Hepatic stellate cell (primary cell): ENCODE results near the gene ADGRD1.

ENCODE experiments used
- DNase-seq: peaks from one replicate; pipeline ENCODE4 v3.0.0; 2011; ENCODE audit warnings: low spot score

ADGRD1 gene

DNA sequence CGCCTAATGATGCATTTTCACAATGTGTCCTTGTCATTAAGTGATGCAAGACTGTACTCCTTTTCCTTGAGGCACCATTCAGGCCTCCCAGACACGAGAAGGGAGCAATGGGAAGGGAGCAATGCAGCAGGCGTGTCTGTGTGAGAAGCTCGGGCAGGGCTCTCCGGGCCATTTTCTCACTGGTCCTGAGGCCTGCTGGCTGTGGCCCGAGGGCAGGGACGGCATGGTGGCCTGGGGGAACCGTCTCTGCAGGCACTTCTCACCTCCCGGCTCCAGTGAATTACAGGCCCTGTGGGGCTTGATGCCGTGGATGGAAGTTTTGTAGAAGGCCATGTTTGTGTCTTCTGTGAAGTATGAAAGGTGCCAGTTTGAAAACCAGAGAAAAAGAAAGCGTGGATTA, 71.0 kb downstream of the ADGRD1 start:
- DNase-seq = no peak

DNA sequence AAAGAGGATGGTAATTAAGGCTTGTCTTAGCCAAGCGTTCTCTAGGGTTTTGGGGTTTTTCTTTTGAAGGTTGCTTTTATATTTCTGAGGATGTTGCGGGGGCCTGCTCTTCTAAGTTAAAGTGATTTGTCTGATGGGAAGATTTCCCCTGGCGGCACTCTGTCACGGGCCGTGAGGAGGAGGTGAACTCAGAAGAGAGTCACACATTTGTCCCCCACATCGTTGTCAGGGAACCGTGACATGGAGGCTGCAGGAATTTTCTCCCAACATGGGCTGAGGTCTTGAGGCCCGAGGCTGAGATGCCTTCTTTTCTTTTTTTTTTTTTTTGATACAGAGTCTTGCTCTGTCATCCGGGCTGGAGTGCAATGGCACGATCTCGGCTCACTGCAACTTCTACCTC, 71.5 kb downstream of the ADGRD1 start:
- DNase-seq = no peak

DNA sequence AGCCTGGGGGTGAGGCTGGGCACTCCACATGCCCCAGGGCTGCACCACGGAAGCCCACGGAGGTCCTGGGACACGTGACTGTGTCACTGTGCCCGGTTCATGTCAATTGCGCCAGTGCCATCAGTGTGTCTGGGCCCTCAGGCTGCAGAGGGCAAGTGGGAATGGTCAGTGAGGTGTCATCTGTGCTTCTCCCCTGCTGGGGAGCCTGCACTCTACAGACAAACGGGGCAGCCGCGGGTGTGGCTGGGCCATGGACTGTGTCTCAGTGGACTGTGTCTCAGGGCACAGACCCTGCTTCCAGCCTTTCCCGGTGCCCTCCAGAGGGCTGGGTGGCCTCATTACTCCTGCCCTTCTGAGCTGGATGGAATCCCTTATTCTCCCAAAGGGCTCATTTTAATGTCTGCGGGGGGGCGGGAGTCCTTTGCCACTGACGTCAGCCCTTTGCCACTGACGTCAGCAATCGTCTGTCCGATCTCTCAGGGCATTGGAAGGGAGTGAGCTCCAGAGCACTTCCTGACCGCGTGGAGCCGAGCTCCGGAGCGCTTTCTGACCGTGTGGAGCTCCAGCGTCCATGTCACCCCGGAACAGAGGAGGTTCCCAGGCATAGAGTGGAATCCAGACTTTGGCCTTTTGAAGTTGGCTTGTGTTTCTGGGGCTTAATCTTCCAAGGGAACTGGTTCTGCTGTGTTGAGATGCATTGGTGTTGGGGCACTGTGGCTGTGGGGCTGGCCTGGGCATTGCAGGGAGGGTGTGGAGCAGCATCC, 72.4 kb downstream of the ADGRD1 start:
- no peak for DNase-seq

DNA sequence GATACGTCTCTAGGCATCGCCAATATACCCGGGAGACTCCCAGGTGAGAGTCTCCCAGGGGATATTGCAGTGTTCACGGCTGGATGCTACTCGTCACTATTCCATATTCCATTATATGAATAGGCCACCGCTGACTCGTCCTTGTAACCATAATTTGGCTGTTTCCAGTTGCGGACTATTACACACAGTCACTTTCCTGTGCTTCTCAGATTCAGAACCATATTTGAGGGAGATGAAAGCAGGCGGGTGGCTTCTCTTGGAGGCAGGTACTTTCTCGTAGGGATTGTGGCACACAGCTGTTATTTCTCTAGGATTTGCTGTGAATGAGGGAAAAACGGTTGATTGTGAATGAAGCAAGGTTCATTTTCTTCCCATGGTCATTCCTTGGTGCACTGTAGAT, 73.0 kb downstream of the ADGRD1 start:
- DNase-seq = no peak

DNA sequence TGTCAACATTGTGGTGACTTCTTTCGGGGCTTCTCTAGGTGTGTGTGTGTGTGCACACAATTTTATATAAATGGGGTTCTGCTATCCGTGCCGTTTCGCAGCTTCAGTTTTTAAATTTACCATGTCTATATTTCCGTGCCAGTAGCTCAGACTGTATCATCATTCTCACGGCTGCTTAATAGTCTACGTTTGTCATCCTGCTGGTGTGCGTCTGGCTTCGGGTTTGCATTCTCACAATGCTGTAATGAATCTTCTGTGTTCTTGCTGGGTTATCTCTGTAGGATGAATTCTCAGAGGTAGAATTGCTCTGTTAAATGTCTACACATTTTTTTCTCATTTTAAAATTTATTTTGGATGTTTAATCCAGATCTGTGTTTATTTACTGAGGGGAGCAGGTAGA, 73.6 kb downstream of the ADGRD1 start:
- DNase-seq = no peak

DNA sequence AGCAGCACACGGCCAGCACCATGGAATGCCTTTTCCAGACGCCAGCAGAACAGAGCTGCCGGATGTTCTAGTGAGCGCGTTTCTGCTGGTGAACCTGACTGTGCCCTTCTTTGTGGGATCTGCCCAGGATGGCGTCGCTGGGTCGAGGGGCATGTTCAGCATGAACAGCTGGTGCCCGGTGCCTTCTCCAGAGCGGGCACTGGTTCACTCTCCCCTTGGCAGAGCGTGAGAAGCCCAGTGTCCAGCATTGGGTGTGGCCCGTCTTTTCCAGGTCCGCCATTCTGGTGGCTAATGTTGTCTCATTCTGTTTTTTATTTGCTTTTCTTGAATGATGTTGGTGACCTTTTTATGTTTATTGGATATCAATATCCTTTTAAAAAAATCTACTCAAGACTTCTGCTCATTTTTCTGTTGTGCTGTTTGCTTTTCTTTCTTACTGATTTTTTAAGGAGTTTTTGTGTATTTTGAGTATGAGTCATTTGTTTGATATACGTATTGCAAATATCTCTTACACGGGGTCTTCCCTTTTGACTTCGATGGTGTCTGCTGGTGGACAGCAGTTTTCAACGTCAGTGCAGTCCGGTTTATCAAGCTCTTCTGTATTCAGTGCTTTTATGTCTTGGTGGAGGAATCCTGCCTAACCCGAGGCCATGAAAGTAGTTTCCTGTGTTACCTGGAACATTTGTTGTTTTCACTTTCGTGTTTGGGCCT, 74.3 kb downstream of the ADGRD1 start:
- DNase-seq = no peak

DNA sequence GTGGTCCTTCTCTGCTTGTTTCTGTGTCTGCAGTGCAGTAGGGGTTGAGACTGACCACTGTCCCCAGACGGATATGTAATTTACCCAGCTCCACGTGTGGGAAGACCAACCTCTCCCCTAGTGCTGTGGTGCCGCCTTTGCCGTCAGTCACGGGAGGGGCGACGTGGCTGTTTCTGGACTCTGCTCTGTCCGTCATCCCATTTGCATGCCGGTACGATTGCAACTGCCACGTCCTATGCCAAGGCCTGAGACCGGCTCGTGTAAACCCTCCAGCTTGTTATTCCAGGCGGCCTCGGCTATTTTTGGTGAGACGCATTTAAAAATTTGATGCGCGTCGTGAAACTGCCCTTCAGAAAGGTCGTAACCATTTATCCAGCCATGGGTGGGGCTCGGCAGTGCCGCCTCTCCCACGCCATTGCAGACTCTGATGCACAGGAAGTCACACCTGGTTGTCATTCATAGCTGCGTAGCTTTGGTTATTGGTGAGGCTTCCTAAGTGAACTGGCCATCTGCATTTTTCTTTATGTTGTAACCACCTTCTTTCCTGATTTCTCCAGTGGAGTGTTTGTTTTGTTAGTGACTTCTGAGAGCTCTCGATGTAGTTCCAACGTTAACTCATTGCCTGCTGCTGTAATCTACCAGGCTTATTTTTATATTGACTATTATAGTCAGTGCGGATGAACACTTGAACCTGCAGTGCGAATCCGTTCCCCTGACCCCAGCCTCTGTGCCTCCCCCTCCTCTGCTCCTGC, 75.1 kb downstream of the ADGRD1 start:
- DNase-seq = no peak

DNA sequence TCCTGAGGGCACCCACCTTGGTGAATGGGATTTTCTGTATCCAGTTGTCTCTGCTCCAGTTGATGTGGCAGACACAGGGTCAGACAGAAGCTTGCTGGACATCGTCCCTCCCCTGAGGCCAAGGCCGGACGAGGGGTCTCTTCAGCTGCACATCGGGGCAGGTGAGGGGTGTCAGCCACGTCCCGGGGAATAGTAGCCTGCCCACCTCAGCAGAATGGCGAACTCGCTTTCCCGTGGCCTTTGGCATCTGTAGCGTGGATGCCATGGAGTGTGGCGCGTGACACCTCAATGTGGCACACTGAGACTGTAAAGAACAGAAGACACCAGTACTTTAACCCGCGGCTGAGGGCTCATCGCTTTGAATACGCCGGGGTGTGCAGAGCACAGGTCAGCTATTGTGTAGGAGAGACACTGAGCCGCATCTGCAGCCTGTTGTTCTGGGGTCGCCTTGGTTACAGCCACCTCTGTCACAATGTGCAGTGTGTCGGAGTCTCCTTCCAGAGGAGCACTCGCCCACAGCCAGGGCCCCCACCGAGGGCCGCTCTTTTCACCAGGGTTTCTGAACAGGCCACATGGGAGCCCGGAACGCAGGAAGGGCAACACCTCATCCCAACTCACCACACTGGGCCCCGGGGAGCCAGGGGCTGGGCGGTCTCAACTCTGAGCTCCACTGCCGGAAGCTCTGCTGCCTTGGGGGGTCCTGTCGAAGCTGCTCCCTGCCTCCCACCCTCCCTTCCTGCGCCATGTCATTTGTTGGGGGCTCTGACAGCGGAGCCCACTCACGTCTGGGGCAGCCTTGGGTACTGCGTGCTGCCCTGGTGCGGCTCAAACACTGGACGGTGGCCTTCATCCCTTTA, 77.0 kb downstream of the ADGRD1 start:
- DNase-seq = no peak

DNA sequence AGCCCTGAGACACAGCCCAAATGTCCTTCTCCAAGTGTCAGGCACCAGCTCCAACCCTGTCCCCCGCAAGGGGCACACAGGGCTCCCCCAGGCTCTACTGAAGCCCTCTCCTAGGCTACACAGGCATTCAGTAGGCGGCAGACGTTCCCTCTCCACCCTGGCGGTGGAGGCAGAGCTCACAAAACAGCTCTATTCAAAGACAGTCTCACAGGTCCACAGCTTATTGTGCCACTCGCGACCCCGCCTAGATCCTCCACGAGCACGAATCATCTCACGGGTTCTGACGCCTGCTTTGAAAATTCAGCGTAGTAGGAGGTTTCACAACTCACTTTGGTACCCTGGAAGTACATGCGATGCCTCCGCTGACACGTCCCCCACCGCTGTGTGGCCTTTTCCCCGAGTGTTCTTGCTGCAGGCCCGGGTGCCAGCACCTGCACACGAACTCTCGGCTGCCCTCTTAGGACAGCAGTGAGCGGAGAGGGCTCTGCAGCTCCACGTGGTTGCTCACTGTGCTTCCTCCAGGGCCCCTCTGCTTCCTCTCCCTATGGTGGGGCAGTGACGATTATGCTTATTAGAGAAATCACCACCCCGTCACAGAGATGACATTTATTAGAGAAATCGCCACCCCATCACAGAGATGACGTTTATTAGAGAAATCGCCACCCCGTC, 78.5 kb downstream of the ADGRD1 start:
- no peak for DNase-seq

DNA sequence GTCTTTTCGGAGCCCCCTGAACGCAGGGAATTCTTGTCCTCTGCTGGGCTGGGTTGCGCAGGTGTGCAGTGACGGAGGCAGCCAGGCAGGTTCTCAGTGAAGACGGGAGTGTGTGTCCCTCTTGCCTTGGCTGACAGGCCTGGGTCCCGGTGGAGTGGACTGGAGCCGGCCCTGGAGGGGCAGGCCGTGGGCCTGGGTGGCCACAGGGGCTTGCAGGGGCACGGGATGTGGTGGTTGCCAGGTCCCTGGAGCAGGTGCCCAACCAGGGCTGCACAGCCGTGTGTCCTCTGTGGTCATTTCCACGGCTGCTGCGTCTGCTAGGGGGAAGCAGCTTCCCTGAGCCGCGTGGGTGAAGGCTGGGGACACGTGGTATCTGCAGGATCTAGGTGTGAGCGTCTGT, 79.8 kb downstream of the ADGRD1 start:
- no peak for DNase-seq

DNA sequence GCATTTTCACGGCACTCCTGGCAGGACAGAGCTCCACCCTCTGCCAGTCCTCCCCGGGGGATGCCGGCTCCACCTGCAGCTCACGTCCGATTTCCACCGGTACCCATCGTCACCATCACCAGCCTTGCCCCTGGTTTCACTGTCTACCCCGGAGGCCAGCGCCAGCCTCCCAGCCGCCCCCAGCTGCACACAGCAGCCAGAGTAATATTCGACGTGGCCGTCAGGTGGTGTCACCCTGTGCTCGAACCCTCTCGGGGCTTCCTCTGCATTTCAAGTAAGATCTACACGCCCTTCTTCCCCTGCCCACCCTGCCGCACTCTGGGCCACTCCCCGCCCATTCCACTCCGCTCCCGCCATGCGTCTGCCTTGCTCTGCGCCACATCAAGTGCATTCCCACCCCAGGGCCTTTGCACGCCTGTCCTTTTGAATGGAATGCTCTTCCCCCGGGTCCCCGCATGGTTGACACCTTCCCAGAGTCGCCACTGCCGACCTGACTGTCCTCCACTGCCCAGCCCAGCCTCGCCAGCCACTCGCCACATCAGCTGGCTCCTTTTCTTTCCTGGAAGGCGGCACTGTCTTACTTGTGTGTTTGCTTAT, 80.3 kb downstream of the ADGRD1 start:
- no peak for DNase-seq

DNA sequence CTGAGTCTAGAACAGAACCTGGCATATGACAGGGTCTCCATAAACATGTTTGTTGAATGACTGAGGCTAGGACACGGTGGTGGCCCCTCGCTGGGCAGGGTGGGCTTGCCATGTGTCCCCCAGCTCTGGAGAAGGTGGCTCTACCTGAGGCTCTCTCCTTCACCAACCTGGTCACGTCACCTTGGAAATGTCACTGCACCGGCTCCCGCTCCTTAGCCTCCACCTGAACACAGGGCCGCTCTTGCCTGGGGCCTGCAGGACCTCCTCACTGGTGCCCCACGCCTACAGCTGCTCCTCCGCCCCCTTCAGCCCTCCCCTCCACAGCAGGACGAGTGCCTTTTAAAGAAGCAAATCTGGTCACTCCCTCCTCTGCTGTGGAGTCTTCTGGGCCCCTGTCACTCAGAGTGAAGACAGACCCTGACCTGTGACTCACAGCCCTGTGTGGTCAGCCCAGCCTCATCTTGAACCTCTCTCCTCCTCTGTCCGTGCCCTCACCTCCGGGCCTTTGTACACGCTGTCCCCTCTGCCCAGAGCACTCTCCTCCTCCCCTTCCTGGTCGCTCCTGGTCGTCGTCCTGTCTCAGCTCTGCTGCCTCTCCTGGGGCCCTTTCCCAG, 81.0 kb downstream of the ADGRD1 start:
- DNase-seq = no peak

DNA sequence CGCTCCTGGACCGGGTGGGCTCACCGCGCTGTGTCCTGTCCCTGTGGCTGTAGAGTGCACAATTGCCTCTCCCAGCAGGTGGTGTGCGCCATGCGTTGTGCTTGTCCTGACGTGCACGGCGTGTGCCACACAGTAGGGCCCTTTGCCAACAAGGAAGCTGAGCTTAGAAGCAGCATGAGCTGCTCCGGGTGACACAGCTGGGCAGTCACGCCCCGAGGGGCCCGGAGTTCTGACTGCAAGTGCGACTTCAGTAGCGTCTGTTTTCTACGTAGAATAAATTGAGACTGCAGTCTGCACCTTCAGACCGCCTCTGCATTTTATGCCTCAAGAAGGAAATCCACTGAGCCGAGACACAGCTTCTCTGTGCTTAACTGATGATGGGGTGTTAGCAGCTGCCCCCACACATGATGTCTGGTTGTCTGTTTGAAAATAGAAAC, 81.6 kb downstream of the ADGRD1 start:
- no peak for DNase-seq

DNA sequence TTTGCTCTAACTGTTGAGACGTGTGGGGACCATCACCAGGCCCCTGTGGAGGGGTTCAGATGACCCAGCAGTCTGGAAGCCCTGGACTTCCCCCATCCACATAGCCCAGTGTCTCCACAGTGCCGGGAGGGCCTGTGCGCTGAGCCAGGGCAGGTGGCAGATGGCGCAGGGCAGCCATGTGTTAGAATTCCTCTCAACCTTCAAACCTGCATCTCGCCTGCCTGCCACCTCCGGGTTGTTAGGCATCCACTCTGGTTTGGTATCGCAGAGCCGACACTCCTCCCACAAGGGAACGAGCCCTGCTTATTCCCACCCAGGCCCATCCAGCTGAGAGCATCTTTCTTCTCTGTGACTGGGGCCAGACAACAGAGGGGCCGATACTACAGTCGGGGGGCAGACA, 84.5 kb downstream of the ADGRD1 start:
- DNase-seq = no peak

DNA sequence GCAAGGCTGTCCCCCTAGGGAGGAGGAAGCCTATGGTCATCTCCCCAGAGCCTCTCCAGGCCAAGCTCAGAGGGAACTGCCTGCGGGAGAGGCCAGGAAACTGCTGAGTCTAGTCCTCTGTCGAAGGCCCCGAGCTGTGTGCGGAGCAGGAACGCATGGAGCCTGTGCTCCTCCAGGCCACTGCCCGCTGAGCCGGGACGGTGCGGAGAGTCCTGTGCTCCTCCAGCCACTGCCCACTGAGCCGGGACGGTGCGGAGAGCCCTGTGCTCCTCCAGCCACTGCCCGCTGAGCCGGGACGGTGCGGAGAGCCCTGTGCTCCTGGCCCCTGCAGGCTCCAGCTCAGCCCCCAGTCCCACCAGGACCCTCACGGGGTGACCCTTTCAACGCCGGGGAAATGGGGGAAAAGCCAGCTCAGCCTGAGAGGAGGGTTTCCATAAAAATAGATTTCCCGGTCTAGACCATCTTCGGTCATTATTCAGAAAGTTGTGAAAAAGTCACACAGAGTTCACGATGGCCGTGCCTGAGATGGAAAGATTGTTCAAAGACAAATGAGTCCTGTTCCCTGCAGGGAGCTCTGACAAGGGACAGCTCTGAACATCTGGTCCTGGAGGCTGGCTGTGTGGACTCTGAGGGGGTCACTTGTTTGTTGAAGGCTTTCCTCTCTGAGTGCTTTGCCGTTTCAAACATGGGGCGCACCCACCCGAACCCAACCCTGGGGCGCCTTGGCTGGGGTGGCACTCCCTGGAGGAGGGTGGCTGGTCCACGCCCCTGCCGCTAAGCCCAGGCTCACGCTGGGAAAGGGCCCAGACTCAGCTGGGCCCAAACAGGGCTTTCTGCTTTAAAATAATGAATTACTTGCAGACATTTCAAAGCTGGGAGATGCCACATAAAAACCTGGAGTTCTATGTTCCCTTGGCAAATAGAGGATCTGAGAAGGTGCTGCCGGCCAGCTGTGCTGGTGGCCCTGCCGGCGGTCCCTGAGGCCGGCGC, 85.5 kb downstream of the ADGRD1 start:
- DNase-seq = no peak

DNA sequence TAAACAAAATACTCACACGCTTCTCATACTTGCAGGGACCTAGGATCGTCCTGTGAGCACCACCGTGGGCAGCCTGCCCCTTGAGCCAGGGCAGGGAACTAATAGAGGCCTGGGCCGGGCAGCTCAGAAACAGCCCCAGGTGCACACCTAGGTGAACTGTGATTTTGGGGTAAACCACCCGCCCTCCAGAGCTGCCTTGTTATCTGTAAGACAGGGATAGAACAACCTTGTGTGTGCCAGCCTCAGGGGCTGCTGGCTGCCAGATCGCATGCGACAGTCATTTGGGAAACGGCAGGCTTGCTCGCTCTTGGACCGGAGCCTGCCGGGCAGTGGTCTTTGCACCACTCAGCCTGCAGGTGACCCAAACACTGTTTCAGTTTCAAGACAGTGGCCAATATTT, 86.8 kb downstream of the ADGRD1 start:
- no peak for DNase-seq

DNA sequence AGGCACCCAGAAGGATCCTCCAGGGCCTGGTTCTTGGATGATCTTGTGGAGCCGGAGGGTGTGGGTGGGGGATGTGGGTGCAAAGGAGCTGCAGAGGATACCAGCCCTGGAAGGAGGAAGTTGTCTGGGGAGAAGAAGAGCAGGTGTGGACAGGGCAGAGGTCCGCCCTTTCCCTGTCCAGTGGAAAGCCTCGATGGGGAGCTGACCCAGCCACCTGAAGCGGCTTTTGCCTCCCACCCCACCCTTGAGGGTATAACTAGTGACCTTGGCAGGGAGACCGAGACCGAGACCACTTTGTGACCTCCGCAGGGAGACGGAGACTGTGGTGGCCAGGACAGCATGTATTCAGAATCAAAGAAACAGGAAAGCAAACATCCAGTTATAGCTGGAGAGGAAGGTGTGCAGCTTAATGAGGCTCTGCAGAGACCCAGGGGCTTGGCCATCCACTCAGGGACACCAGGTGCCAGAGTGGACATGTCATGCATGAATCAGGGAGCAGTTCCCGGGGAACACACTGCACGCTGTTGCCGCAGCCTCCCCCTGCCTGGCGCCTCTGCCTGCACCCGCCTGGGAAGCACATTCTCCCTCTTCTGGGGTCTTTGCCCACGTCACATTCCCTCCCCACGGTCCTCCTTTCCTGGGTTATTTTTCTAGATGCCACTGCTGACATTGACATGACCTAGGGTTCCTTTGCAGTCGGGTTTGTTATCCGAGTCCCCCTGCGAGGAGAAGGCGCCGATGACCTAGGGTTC, 87.7 kb downstream of the ADGRD1 start:
- no peak for DNase-seq

DNA sequence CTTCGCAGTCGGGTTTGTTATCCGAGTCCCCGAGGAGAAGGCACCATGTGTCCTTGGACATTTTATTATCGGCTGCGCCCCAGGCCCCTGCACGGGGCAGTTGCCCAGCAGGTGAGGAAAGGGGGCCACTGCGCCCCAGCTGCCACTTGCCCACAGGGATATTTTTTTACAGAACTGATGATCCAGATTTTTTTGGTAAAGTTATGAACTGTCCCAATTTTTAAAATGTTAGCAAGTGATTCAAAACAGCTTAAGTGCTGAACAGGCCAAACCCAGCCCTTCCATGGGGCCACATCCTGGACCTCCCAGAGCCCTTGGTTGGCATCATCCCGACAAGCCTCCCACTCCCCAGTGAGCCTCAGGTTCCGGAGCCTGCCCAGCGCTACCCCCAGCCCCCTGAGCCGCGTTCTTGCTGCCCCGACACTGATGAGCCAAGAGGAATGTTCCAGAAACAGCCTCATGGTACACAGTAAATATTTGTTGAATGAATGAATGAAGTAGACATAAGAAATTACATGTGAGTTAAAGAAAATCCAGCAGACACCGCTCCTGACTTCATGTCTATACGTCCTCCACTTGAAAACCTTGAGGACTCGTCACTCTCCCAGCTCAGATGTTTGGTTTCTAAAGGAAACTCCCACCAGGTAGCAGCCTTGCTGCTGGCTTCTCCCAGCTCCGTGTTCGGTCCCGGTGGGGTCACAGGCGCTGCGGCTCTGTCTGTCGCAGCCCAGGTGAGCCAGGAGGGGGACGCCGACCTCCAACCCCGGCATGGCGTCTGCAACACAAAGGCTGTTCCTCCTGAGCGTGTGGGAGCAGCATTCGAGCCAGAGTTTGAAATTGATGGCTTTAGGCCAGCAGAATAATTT, 88.5 kb downstream of the ADGRD1 start:
- no peak for DNase-seq
